ENCODE results near the gene EXOC1.

The EXOC1 gene

GRCh38 chr4:55887594-55887993 is 34.1 kb downstream of the EXOC1 start:
- TF ChIP-seq RAD21 (IDR thresholded peaks at IDR 0.05; ENCODE audit: low read depth) (0 out of 2 replicates have a peak, but pooled peaks have one; percentile 13), EP300 (IDR thresholded peaks at IDR 0.05; ENCODE audit: borderline replicate concordance) (no peak)

- no peak for TF ChIP-seq NFIC (IDR thresholded peaks at IDR 0.05)
- TF ChIP-seq ZBTB7A (IDR thresholded peaks at IDR 0.05; ENCODE audit: low read depth), result no peak
- no peak for TF ChIP-seq YY1 (IDR thresholded peaks at IDR 0.05; ENCODE audit: low read depth)
- no peak for TF ChIP-seq CREB1 (IDR thresholded peaks at IDR 0.05; ENCODE audit: low read depth)
- no peak for TF ChIP-seq TEAD4 (IDR thresholded peaks at IDR 0.05)
- TF ChIP-seq USF1 (IDR thresholded peaks at IDR 0.05), result no peak
- no peak for TF ChIP-seq TAF1 (IDR thresholded peaks at IDR 0.05; ENCODE audit: low read depth)
- no peak for TF ChIP-seq EGR1 (IDR thresholded peaks at IDR 0.05)
- TF ChIP-seq REST (IDR thresholded peaks at IDR 0.05; ENCODE audit: low read depth), result no peak
- TF ChIP-seq CEBPB (IDR thresholded peaks at IDR 0.05), result no peak
- TF ChIP-seq EP300 (IDR thresholded peaks at IDR 0.05; ENCODE audit: borderline replicate concordance), result no peak
- TF ChIP-seq FOXM1 (IDR thresholded peaks at IDR 0.05; ENCODE audit: borderline replicate concordance, low read depth), result no peak
Observed at GRCh38 chr4:55892156-55892555, 38.7 kb downstream of the EXOC1 start.

GRCh38 chr4:55896622-55897021 is 43.2 kb downstream of the EXOC1 start:
- no peak for TF ChIP-seq TCF12 (IDR thresholded peaks at IDR 0.05; ENCODE audit: low read depth)
- TF ChIP-seq MAX (IDR thresholded peaks at IDR 0.05), result no peak
- TF ChIP-seq EP300 (IDR thresholded peaks at IDR 0.05; ENCODE audit: borderline replicate concordance), result no peak
- no peak for TF ChIP-seq USF1 (IDR thresholded peaks at IDR 0.05)
- no peak for TF ChIP-seq FOXM1 (IDR thresholded peaks at IDR 0.05; ENCODE audit: borderline replicate concordance, low read depth)
- no peak for TF ChIP-seq RAD21 (IDR thresholded peaks at IDR 0.05; ENCODE audit: low read depth)
- no peak for TF ChIP-seq CREB1 (IDR thresholded peaks at IDR 0.05; ENCODE audit: low read depth)
- TF ChIP-seq REST (IDR thresholded peaks at IDR 0.05; ENCODE audit: low read depth), result no peak
- no peak for TF ChIP-seq CEBPB (IDR thresholded peaks at IDR 0.05)
- no peak for TF ChIP-seq TAF1 (IDR thresholded peaks at IDR 0.05; ENCODE audit: low read depth)
- no peak for TF ChIP-seq EGR1 (IDR thresholded peaks at IDR 0.05)
- TF ChIP-seq ZBTB7A (IDR thresholded peaks at IDR 0.05; ENCODE audit: low read depth), result no peak

- TF ChIP-seq CREB1 (IDR thresholded peaks at IDR 0.05; ENCODE audit: low read depth), result no peak
- no peak for TF ChIP-seq YY1 (IDR thresholded peaks at IDR 0.05; ENCODE audit: low read depth)
- TF ChIP-seq TCF12 (IDR thresholded peaks at IDR 0.05; ENCODE audit: low read depth), result no peak
- no peak for TF ChIP-seq TEAD4 (IDR thresholded peaks at IDR 0.05)
- no peak for TF ChIP-seq EGR1 (IDR thresholded peaks at IDR 0.05)
- no peak for TF ChIP-seq REST (IDR thresholded peaks at IDR 0.05; ENCODE audit: low read depth)
- no peak for TF ChIP-seq FOXM1 (IDR thresholded peaks at IDR 0.05; ENCODE audit: borderline replicate concordance, low read depth)
- no peak for TF ChIP-seq MAX (IDR thresholded peaks at IDR 0.05)
- TF ChIP-seq ZBTB7A (IDR thresholded peaks at IDR 0.05; ENCODE audit: low read depth), result no peak
- no peak for TF ChIP-seq CEBPB (IDR thresholded peaks at IDR 0.05)
- no peak for TF ChIP-seq TAF1 (IDR thresholded peaks at IDR 0.05; ENCODE audit: low read depth)
- no peak for TF ChIP-seq NFIC (IDR thresholded peaks at IDR 0.05)
- TF ChIP-seq EP300 (IDR thresholded peaks at IDR 0.05; ENCODE audit: borderline replicate concordance), result no peak
- no peak for TF ChIP-seq RAD21 (IDR thresholded peaks at IDR 0.05; ENCODE audit: low read depth)
- TF ChIP-seq USF1 (IDR thresholded peaks at IDR 0.05), result no peak
Observed at GRCh38 chr4:55902677-55903076, 49.2 kb downstream of the EXOC1 start.
